ENCODE measurements around the gene CTPS2.
"Not testable (repeated sequence)": the region's sequence is repeated elsewhere in the genome, so short reads cannot be mapped to it uniquely, and the experiment has no call there.

The CTPS2 gene

DNA sequence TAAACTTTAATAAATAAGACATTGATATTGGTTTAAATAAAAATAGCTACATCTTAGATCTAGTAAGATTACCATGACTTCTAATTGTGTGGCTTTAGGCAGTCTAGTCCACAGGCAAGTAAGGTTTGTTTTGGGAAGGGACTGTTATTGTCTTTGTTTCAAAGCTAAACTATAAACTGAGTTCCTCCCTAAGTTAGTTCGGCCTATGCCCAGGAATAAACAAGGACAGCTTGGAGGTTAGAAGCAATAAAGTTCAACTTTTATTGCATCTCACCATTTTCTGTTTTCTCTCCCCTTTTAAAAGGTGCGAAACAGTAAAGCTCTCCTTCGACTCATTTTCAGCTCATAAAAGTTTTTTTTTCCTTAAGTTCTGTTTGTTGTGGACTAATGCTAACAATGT, 133.0 kb downstream of the CTPS2 start:
- no peak overlapping the region for H3K27ac ChIP-seq (ENCODE audit: low read depth, low read length)

GRCh38 chrX:16578218-16578617, 134.3 kb downstream of the CTPS2 start:
- H3K9ac ChIP-seq (ENCODE audit: low read length) = no peak overlapping the region
- H3K27ac ChIP-seq (ENCODE audit: low read depth, low read length) = peak overlapping the region; percentile 84
- no peaks in the 10 kb centered on the region for H3K79me1 ChIP-seq (ENCODE audit: low read length)
- no peak overlapping the region for H3K4ac ChIP-seq (ENCODE audit: low read depth, low read length)
- no peaks in the 10 kb centered on the region for H3K79me2 ChIP-seq (ENCODE audit: control insufficient read depth, insufficient read depth, low read length)
- no peak overlapping the region for H4K8ac ChIP-seq (ENCODE audit: low read depth, low read length)
- no peak overlapping the region for H3K23ac ChIP-seq (ENCODE audit: low read length)
- no peak overlapping the region for H3K56ac ChIP-seq (ENCODE audit: low read length)
- H2BK120ac ChIP-seq (ENCODE audit: low read depth, low read length) = no peak overlapping the region
- H2BK5ac ChIP-seq (ENCODE audit: low read length) = no peak overlapping the region
- no peak overlapping the region for H3K4me2 ChIP-seq (ENCODE audit: low read length)
- no peak overlapping the region for H4K5ac ChIP-seq (ENCODE audit: low read length)
- no peaks in the 10 kb centered on the region for H3K27me3 ChIP-seq (ENCODE audit: insufficient read depth, low read length, poor library complexity)
- H3K18ac ChIP-seq (ENCODE audit: low read length) = peak overlapping the region; percentile 60
- H2BK15ac ChIP-seq (replicated peaks; ENCODE audit: low read depth) = no peak overlapping the region
- no peaks in the 10 kb centered on the region for H3K36me3 ChIP-seq (ENCODE audit: control insufficient read depth, insufficient read depth, low read length)
- DNase-seq = peak; percentile 72
- WGBS (ENCODE audit: extremely low coverage, insufficient coverage, low lambda C conversion rate) = no CpG with 5 or more reads among the region's 2 CpGs
- H3K4me3 ChIP-seq (ENCODE audit: low read length) = no peak overlapping the region
- H2AK5ac ChIP-seq (ENCODE audit: low read length) = no peak overlapping the region
- no peaks in the 10 kb centered on the region for H3K4me1 ChIP-seq (ENCODE audit: control insufficient read depth, low read depth, low read length)

More for the DNA sequence above, 133.0 kb downstream of the CTPS2 start:
- H3K4ac ChIP-seq (ENCODE audit: low read depth, low read length) = no peak overlapping the region
- no peaks in the 10 kb centered on the region for H3K27me3 ChIP-seq (ENCODE audit: insufficient read depth, low read length, poor library complexity)
- no peak overlapping the region for H2BK120ac ChIP-seq (ENCODE audit: low read depth, low read length)
- no peak overlapping the region for H2AK5ac ChIP-seq (ENCODE audit: low read length)
- H4K8ac ChIP-seq (ENCODE audit: low read depth, low read length) = no peak overlapping the region
- H2BK15ac ChIP-seq (replicated peaks; ENCODE audit: low read depth) = no peak overlapping the region
- no peaks in the 10 kb centered on the region for H3K79me1 ChIP-seq (ENCODE audit: low read length)
- H4K5ac ChIP-seq (ENCODE audit: low read length) = no peak overlapping the region
- no CpG with 5 or more reads among the region's 3 CpGs for WGBS (ENCODE audit: extremely low coverage, insufficient coverage, low lambda C conversion rate)
- H3K23ac ChIP-seq (ENCODE audit: low read length) = no peak overlapping the region
- no peaks in the 10 kb centered on the region for H3K4me1 ChIP-seq (ENCODE audit: control insufficient read depth, low read depth, low read length)
- H3K56ac ChIP-seq (ENCODE audit: low read length) = no peak overlapping the region
- H3K4me3 ChIP-seq (ENCODE audit: low read length) = no peak overlapping the region
- H3K4me2 ChIP-seq (ENCODE audit: low read length) = no peak overlapping the region
- H3K9ac ChIP-seq (ENCODE audit: low read length) = peak overlapping the region; percentile 3
- H3K18ac ChIP-seq (ENCODE audit: low read length) = no peak overlapping the region
- no peak overlapping the region for H2BK5ac ChIP-seq (ENCODE audit: low read length)
- no peaks in the 10 kb centered on the region for H3K36me3 ChIP-seq (ENCODE audit: control insufficient read depth, insufficient read depth, low read length)
- no peak for DNase-seq
- H3K79me2 ChIP-seq (ENCODE audit: control insufficient read depth, insufficient read depth, low read length) = no peaks in the 10 kb centered on the region

- no peaks in the 10 kb centered on the region for H3K4me1 ChIP-seq (ENCODE audit: control insufficient read depth, low read depth, low read length)
- no peaks in the 10 kb centered on the region for H3K27me3 ChIP-seq (ENCODE audit: insufficient read depth, low read length, poor library complexity)
- no peak overlapping the region for H2BK120ac ChIP-seq (ENCODE audit: low read depth, low read length)
- H3K36me3 ChIP-seq (ENCODE audit: control insufficient read depth, insufficient read depth, low read length) = no peaks in the 10 kb centered on the region
- H3K23ac ChIP-seq (ENCODE audit: low read length) = no peak overlapping the region
- no peak overlapping the region for H2BK15ac ChIP-seq (replicated peaks; ENCODE audit: low read depth)
- H3K4me2 ChIP-seq (ENCODE audit: low read length) = no peak overlapping the region
- H3K4me3 ChIP-seq (ENCODE audit: low read length) = no peak overlapping the region
- H4K5ac ChIP-seq (ENCODE audit: low read length) = no peak overlapping the region
- WGBS (ENCODE audit: extremely low coverage, insufficient coverage, low lambda C conversion rate) = no CpG with 5 or more reads among the region's 2 CpGs
- peak overlapping the region; percentile 84 for H3K18ac ChIP-seq (ENCODE audit: low read length)
- no peaks in the 10 kb centered on the region for H3K79me1 ChIP-seq (ENCODE audit: low read length)
- peak; percentile 16 for DNase-seq
- peak overlapping the region; percentile 84 for H3K27ac ChIP-seq (ENCODE audit: low read depth, low read length)
- no peaks in the 10 kb centered on the region for H3K79me2 ChIP-seq (ENCODE audit: control insufficient read depth, insufficient read depth, low read length)
- peak overlapping the region; percentile 56 for H3K56ac ChIP-seq (ENCODE audit: low read length)
- H3K9ac ChIP-seq (ENCODE audit: low read length) = no peak overlapping the region
- H3K4ac ChIP-seq (ENCODE audit: low read depth, low read length) = peak overlapping the region; percentile 55
- peak overlapping the region; percentile 31 for H2BK5ac ChIP-seq (ENCODE audit: low read length)
- no peak overlapping the region for H4K8ac ChIP-seq (ENCODE audit: low read depth, low read length)
- no peak overlapping the region for H2AK5ac ChIP-seq (ENCODE audit: low read length)
Observed at GRCh38 chrX:16577483-16578029, 134.9 kb downstream of the CTPS2 start.

GRCh38 chrX:16575388-16575787, 137.1 kb downstream of the CTPS2 start:
- not testable (repeated sequence) for H3K23ac ChIP-seq (ENCODE audit: low read length); H3K4me1 ChIP-seq (ENCODE audit: control insufficient read depth, low read depth, low read length); H3K27ac ChIP-seq (ENCODE audit: low read depth, low read length); H3K4me3 ChIP-seq (ENCODE audit: low read length); H4K8ac ChIP-seq (ENCODE audit: low read depth, low read length); H3K4me2 ChIP-seq (ENCODE audit: low read length); H3K79me1 ChIP-seq (ENCODE audit: low read length); H4K5ac ChIP-seq (ENCODE audit: low read length); H3K18ac ChIP-seq (ENCODE audit: low read length); H3K79me2 ChIP-seq (ENCODE audit: control insufficient read depth, insufficient read depth, low read length); H3K4ac ChIP-seq (ENCODE audit: low read depth, low read length); H3K36me3 ChIP-seq (ENCODE audit: control insufficient read depth, insufficient read depth, low read length); DNase-seq; H2BK5ac ChIP-seq (ENCODE audit: low read length); H3K9ac ChIP-seq (ENCODE audit: low read length); H3K56ac ChIP-seq (ENCODE audit: low read length); H3K27me3 ChIP-seq (ENCODE audit: insufficient read depth, low read length, poor library complexity); H2BK15ac ChIP-seq (replicated peaks; ENCODE audit: low read depth); H2AK5ac ChIP-seq (ENCODE audit: low read length); H2BK120ac ChIP-seq (ENCODE audit: low read depth, low read length)
- WGBS (ENCODE audit: extremely low coverage, insufficient coverage, low lambda C conversion rate) = no CpG with 5 or more reads among the region's 35 CpGs

DNA sequence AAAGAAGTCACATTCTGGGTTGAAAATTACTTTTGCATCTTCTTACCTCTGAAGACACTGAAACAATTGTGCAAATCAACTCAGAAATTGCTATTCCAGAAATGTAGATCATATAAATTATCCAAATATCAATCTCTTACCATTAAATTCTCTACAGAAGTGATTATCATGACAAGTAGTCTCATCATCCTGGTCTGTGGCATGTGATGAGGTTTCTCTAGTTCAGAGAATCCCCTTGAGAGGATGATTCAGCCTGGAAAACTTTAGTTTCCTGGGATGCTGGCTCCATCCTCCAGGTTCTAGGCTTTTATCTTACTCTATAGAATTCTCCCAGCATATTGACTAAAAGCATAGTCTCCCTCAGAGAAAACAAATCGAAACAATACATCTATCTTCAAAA, 138.7 kb downstream of the CTPS2 start:
- H3K9ac ChIP-seq (ENCODE audit: low read length) = no peak overlapping the region
- H3K56ac ChIP-seq (ENCODE audit: low read length) = no peak overlapping the region
- H2AK5ac ChIP-seq (ENCODE audit: low read length) = no peak overlapping the region
- no peaks in the 10 kb centered on the region for H3K4me1 ChIP-seq (ENCODE audit: control insufficient read depth, low read depth, low read length)
- H2BK120ac ChIP-seq (ENCODE audit: low read depth, low read length) = no peak overlapping the region
- no peak overlapping the region for H3K4me3 ChIP-seq (ENCODE audit: low read length)
- H3K79me2 ChIP-seq (ENCODE audit: control insufficient read depth, insufficient read depth, low read length) = no peaks in the 10 kb centered on the region
- H3K4me2 ChIP-seq (ENCODE audit: low read length) = no peak overlapping the region
- no peaks in the 10 kb centered on the region for H3K36me3 ChIP-seq (ENCODE audit: control insufficient read depth, insufficient read depth, low read length)
- WGBS (ENCODE audit: extremely low coverage, insufficient coverage, low lambda C conversion rate) = no CpG with 5 or more reads among the region's 1 CpG
- H3K27me3 ChIP-seq (ENCODE audit: insufficient read depth, low read length, poor library complexity) = no peaks in the 10 kb centered on the region
- H2BK5ac ChIP-seq (ENCODE audit: low read length) = no peak overlapping the region
- H3K23ac ChIP-seq (ENCODE audit: low read length) = no peak overlapping the region
- no peak overlapping the region for H3K27ac ChIP-seq (ENCODE audit: low read depth, low read length)
- DNase-seq = peak; percentile 61
- H3K79me1 ChIP-seq (ENCODE audit: low read length) = no peaks in the 10 kb centered on the region
- H3K18ac ChIP-seq (ENCODE audit: low read length) = no peak overlapping the region
- no peak overlapping the region for H2BK15ac ChIP-seq (replicated peaks; ENCODE audit: low read depth)
- H4K8ac ChIP-seq (ENCODE audit: low read depth, low read length) = no peak overlapping the region
- no peak overlapping the region for H4K5ac ChIP-seq (ENCODE audit: low read length)
- no peak overlapping the region for H3K4ac ChIP-seq (ENCODE audit: low read depth, low read length)

DNA sequence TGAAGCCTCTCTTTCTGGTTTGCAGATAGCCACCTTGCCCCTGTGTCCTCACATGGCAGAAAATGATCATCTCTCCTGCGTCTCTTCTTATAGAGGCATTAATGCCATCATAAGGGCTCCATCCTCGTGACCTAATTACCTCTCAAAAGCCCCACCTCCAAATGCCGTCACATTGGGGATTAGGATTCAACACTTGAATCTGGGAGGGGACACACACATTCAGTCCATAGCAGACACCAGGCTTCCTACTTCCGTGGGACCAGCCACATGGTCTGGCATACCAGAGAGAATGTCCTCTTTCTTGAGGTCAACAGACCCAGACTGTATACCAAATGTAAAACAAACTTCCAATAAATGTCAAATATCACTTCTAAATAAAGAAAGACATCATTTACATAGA, 144.8 kb downstream of the CTPS2 start:
- Histone ChIP-seq H3K9ac (ENCODE audit: low read length) (no peak overlapping the region), H3K27me3 (ENCODE audit: insufficient read depth, low read length, poor library complexity) (no peaks in the 10 kb centered on the region), H3K4me3 (ENCODE audit: low read length) (no peak overlapping the region), H3K4me2 (ENCODE audit: low read length) (no peak overlapping the region), H2BK15ac (replicated peaks; ENCODE audit: low read depth) (no peak overlapping the region), H3K79me2 (ENCODE audit: control insufficient read depth, insufficient read depth, low read length) (no peaks in the 10 kb centered on the region), H4K8ac (ENCODE audit: low read depth, low read length) (no peak overlapping the region), H3K27ac (ENCODE audit: low read depth, low read length) (no peak overlapping the region), H3K18ac (ENCODE audit: low read length) (no peak overlapping the region), H2BK5ac (ENCODE audit: low read length) (no peak overlapping the region), H3K4ac (ENCODE audit: low read depth, low read length) (no peak overlapping the region), H3K4me1 (ENCODE audit: control insufficient read depth, low read depth, low read length) (no peaks in the 10 kb centered on the region), H3K79me1 (ENCODE audit: low read length) (no peaks in the 10 kb centered on the region), H3K23ac (ENCODE audit: low read length) (no peak overlapping the region), H4K5ac (ENCODE audit: low read length) (no peak overlapping the region), H3K56ac (ENCODE audit: low read length) (no peak overlapping the region), H2AK5ac (ENCODE audit: low read length) (no peak overlapping the region), H2BK120ac (ENCODE audit: low read depth, low read length) (no peak overlapping the region), H3K36me3 (ENCODE audit: control insufficient read depth, insufficient read depth, low read length) (no peaks in the 10 kb centered on the region)
- WGBS (ENCODE audit: extremely low coverage, insufficient coverage, low lambda C conversion rate) = no CpG with 5 or more reads among the region's 4 CpGs
- DNase-seq = no peak

Measured in mesendoderm (in vitro differentiated cells).